Body of pancreas (tissue), 4 donors: ENCODE results near the gene BAG3. TPM values are rescaled to one million over a fixed set of nuclear protein-coding genes. Genes with fewer than 3 reads are reported as not detected.
A peak's percentile ranks its signal among the peaks of the same experiment; 100 is the strongest.

Experiments
- ATAC-seq: fragments of 150-250 bp; one replicate; pipeline ENCODE4 v1.9.1; 2016
- DNase-seq, 4 donors: peaks; one replicate each; pipeline ENCODE4 v3.0.0-alpha.2; 2019
- H3K27ac ChIP-seq, 4 donors: fragments of 200-600 bp; sonication (generic); 1 replicate in 3 of 4; 2 replicates in 1 of 4; pipeline versions ENCODE4 v1.5.1 to v1.6.1; 2016 to 2019; ENCODE audit warnings: mild to moderate bottlenecking in 1 of 4, mixed read lengths in 1 of 4, moderate library complexity in 1 of 4
- H3K27me3 ChIP-seq, 2 donors: fragments of 200-600 bp; sonication (generic); one replicate each; pipeline ENCODE4 v1.6.0; 2016; ENCODE audit warnings: mild to moderate bottlenecking in 1 of 2
- H3K36me3 ChIP-seq, 2 donors: fragments of 200-600 bp; sonication (generic); replicated peaks in 1 of 2; 2 replicates each; pipeline ENCODE4 v1.5.1; 2016; ENCODE audit warnings: low read depth in 2 of 2; ENCODE audit not compliant: insufficient read depth in 1 of 2
- H3K4me1 ChIP-seq: fragments of 200-600 bp; sonication (generic); one replicate; pipeline ENCODE4 v1.6.0; 2016
- H3K4me3 ChIP-seq, 2 donors: fragments of 200-600 bp; sonication (generic); 1 replicate in 1 of 2; 2 replicates in 1 of 2; pipeline ENCODE4 v1.5.1; 2016 to 2019
- H3K9me3 ChIP-seq, 3 donors: fragments of 200-600 bp; sonication (generic); 1 replicate in 2 of 3; 2 replicates in 1 of 3; pipeline ENCODE4 v1.5.1; 2016
- CTCF ChIP-seq, 7 experiments: fragments of 450-650 bp in 4 of 7; fragments of 200-600 bp in 3 of 7; sonication (generic) in 3 of 7; IDR thresholded peaks; one replicate each; pipeline ENCODE4 v1.5.1; 2016 to 2019; ENCODE audit warnings: antibody characterized with exemption in 7 of 7
- POLR2A ChIP-seq, 3 donors: fragments of 450-650 bp; IDR thresholded peaks; one replicate each; pipeline ENCODE4 v1.6.1; 2016; ENCODE audit warnings: antibody characterized with exemption in 3 of 3, mild to moderate bottlenecking in 2 of 3
- WGBS, 2 donors: methylation state at CpG; one replicate each; pipeline ENCODE4 v1.1.5; 2017; 5-methylcytosine and 5-hydroxymethylcytosine counted together
- intact Hi-C: fragments of 100-400 bp; cut with DNase I; formaldehyde crosslinking; loops from one replicate; pipeline ENCODE4 v1.15.1; 2023
- total RNA-seq, 2 donors: library from RNA; depleted of rRNA; stranded (reverse); fragments of >200 nt; gene quantifications; one replicate each; pipeline ENCODE4 v1.1.0, GENCODE V29; 2016

BAG3 gene
- total RNA-seq, 2 donors from 2014 or later: 11.9 to 17.5 TPM

GRCh38 chr10:119680050-119680449, 28.9 kb downstream of the BAG3 start:
- 70 to 76% methylated on average over 4 of the region's 4 CpGs for WGBS, 2 donors
- Histone ChIP-seq H3K27ac (no peak overlapping the region), H3K9me3 (no peaks in the 10 kb centered on the region), H3K4me3 (no peak overlapping the region), H3K4me1 (no peaks in the 10 kb centered on the region), H3K36me3 (peaks cover 3 to 13% of the 10 kb centered on the region in 2 donors), H3K27me3 (no peaks in the 10 kb centered on the region)
- ATAC-seq (no peak), DNase-seq (no peak)
- intact Hi-C loops: no loop called here
- no peak for TF ChIP-seq CTCF (IDR thresholded peaks at IDR 0.05)

DNA sequence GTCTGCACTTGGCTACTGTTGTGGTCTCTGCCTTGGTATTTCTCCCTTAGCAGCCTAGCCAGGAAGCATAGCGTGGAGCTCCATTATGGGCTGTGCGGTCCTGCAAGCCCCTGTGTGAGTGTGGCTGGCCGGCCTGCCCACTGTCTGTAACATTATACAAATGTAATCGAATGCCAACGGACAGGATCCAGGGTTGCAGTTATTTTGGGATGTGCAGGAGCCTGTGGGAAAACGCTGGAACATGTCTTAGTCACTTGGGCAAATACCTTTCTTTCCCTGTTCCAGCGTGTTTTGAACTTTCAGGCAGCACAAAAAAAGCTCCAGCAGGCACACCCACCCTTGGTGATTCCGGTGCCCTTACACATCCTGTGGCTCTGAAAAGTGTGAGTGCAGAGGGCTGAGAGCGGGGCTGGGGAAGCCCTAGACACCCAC, 29.5 kb downstream of the BAG3 start:
- Histone ChIP-seq H3K36me3 (peaks cover 3 to 13% of the 10 kb centered on the region in 2 donors), H3K27me3 (no peaks in the 10 kb centered on the region), H3K4me1 (no peaks in the 10 kb centered on the region), H3K9me3 (no peaks in the 10 kb centered on the region), H3K27ac (no peak overlapping the region), H3K4me3 (no peak overlapping the region)
- intact Hi-C loops: no loop called here
- ATAC-seq (no peak), DNase-seq (no peak)
- TF ChIP-seq CTCF (IDR thresholded peaks at IDR 0.05) (no peak), POLR2A (IDR thresholded peaks at IDR 0.05) (no peak)
- WGBS, 2 donors: 80% methylated on average over 9 of the region's 9 CpGs

DNA sequence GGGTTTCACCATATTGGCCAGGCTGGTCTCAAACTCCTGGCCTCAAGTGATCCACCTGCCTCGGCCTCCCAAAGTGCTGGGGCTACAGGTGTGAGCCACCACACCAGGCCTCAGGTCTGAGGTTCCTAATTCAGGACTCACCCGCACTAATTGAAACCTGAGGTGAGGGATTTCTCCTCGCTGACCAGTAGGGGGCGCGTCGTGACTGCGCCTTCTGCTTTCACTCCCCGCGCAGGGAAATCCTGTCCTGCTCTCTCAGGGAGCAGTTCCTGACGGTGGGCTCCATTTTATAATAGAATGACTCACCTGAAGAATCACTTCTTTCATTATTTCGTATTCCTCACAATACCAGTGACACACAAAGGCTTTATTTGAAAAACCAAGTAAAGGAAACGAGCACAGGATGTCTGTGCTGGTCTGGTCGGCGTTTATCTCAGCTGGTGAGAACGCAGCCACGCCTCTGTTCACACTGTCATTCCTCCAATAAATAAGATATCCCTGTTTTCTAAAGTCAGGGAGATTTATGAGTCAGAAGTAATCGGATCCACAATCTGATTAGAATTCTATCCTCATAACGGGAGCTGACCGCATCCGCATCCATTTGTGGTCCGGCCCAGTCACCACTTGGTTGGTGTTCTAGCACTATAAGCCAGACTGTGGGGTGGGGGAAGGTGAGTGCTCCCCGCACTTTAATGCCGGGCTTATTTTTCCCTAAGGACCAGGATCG, 35.4 kb downstream of the BAG3 start:
- Histone ChIP-seq H3K9me3 (no peaks in the 10 kb centered on the region), H3K27ac (peak overlapping the region in 2 of 4 donors; percentile 15 to 41), H3K4me1 (no peaks in the 10 kb centered on the region), H3K4me3 (no peak overlapping the region), H3K27me3 (no peaks in the 10 kb centered on the region), H3K36me3 (no peaks in the 10 kb centered on the region)
- TF ChIP-seq CTCF (IDR thresholded peaks at IDR 0.05) (peak; percentile 86 to 93 (median 90)), POLR2A (IDR thresholded peaks at IDR 0.05) (no peak)
- intact Hi-C loops: no loop called here
- ATAC-seq: peak; percentile 91
- 22 to 24% methylated on average over 23 to 24 of the region's 24 CpGs for WGBS, 2 donors
- DNase-seq: peak; percentile 71 to 84 (median 76)

DNA sequence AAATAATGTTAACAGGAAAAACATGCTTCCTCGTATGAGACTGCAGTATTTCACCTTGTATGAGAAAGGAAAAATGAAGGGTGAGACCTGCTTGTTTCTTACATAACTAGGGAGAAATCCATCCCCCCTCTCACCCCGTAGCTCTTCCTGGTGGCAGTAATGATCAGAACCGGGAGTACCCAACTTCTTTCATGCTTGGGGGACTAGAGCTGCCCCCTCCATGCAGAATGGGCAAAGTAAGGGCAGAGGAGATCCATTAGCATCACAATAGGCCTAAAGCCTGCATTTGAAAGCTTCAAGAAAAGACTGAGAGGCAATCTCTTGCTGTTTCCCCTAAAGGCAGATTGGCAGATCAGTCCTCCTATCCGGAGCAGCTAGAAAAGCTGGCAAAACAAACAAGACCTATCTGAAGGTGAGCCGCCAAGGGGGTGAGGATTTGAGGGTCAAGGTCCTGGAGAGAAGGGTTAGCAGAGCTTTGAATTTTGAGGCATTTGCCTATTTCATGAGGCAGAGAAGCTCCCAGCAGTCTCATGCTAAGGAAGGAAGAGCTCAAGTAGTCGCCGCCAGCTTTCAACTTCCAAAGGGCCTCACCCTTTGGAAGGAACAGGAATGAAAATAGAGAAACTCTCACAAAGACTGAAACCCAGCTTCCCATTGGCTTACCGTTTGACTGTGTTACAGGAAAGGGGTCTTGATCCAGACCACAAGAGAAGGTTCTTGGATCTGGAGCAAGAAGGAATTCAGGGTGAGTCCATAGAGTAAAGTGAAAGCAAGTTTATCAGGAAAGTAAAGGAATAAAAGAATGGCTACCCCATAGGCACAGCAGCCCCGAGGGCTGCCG, 36.2 kb downstream of the BAG3 start:
- DNase-seq: no peak
- Histone ChIP-seq H3K27ac (peak overlapping the region in 1 of 4 donors; percentile 15), H3K27me3 (no peaks in the 10 kb centered on the region), H3K36me3 (no peaks in the 10 kb centered on the region), H3K4me1 (no peaks in the 10 kb centered on the region), H3K9me3 (no peaks in the 10 kb centered on the region), H3K4me3 (no peak overlapping the region)
- WGBS, 2 donors: 58 to 67% methylated on average over 10 of the region's 10 CpGs
- no peak for TF ChIP-seq CTCF (IDR thresholded peaks at IDR 0.05)
- no peak for TF ChIP-seq POLR2A (IDR thresholded peaks at IDR 0.05)
- no peak for ATAC-seq
- intact Hi-C loops: no loop called here
